Left ventricle myocardium inferior (tissue), 1 donor: ENCODE measurements around the gene ASB13. TPM values are rescaled to one million over a fixed set of nuclear protein-coding genes. Genes with fewer than 3 reads are reported as not detected.
A peak's percentile ranks its signal among the peaks of the same experiment; 100 is the strongest.

Experiments used
- DNase-seq: peaks from one replicate; pipeline ENCODE4 v3.0.0-alpha.2; 2020
- H3K27ac ChIP-seq: fragments of 200-600 bp; replicated peaks from 2 replicates; pipeline ENCODE4 v1.8.0; 2021
- H3K27me3 ChIP-seq: fragments of 200-600 bp; 2 replicates; pipeline ENCODE4 v1.8.0; 2021; ENCODE audit warnings: low read depth
- H3K36me3 ChIP-seq: fragments of 200-600 bp; 2 replicates; pipeline ENCODE4 v1.8.0; 2021
- H3K4me1 ChIP-seq: fragments of 200-600 bp; 2 replicates; pipeline ENCODE4 v1.8.0; 2021
- H3K4me3 ChIP-seq: fragments of 200-600 bp; 2 replicates; pipeline ENCODE4 v1.8.0; 2021; ENCODE audit warnings: mild to moderate bottlenecking, moderate library complexity
- H3K9me3 ChIP-seq: fragments of 200-600 bp; replicated peaks from 2 replicates; pipeline ENCODE4 v1.8.0; 2021
- CTCF ChIP-seq: fragments of 200-600 bp; IDR thresholded peaks from 2 replicates; pipeline ENCODE4 v1.8.0; 2021; ENCODE audit warnings: antibody characterized with exemption, mild to moderate bottlenecking, borderline replicate concordance
- intact Hi-C: fragments of 100-400 bp; cut with micrococcal nuclease; formaldehyde crosslinking; loops from one replicate; pipeline ENCODE4 v1.11.0; 2022
- total RNA-seq: library from RNA; stranded (reverse); fragmentation: NEBNext Ultra II Directional; extraction: Animal tissue kit (Norgen Biotek cat#: 25700); gene quantifications from one replicate; pipeline ENCODE4 v1.2.1, GENCODE V29; 2021
- donor health status: DM: no; HTN: yes; CAD: no; lungs with severe emphysema.

Gene ASB13
- total RNA-seq, 1 donor from 2014 or later, result 15.6 TPM

DNA sequence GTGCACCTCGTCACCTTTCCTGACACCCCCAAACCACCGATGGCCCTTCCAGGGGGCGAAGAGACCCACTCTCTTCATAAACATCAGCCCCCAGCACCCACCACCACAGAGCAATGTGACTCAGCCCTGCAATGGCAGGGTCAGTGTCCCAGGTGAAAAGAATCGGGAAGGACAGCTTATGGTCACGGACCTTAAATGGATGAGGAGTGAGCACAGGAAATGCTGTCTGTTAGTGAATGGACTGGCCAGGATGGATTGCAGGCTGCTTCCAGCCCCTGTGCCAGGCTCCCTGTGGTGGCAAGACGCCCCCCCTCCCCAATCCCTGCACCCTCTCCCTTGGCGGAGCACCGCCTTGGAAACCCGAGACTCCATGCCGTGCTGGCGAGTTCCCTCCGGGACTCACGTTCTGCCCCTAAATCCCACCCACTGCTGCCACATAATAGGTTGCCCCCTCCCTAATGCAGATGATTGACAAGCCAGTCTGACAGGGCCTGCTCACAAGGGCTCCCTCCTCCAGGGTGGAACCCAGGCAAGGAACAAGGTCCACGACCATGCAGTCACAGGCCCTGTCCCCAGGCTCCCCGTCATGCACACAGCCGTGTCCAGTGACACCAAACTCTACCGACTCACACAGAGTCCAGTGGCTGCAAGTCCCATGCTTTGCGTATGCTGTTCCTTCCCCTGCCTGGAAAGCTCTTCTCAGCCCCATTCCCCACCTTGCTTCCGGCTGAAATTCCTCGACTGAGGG is 7.3 kb downstream of the ASB13 start:
- no peak for DNase-seq
- H3K9me3 ChIP-seq, result no peaks in the 10 kb centered on the region
- no peak for TF ChIP-seq CTCF
- no peaks in the 10 kb centered on the region for H3K27me3 ChIP-seq
- no peaks in the 10 kb centered on the region for H3K4me1 ChIP-seq
- intact Hi-C loops, result no loop called here
- no peak overlapping the region for H3K4me3 ChIP-seq
- no peaks in the 10 kb centered on the region for H3K36me3 ChIP-seq
- no peak overlapping the region for H3K27ac ChIP-seq

DNA sequence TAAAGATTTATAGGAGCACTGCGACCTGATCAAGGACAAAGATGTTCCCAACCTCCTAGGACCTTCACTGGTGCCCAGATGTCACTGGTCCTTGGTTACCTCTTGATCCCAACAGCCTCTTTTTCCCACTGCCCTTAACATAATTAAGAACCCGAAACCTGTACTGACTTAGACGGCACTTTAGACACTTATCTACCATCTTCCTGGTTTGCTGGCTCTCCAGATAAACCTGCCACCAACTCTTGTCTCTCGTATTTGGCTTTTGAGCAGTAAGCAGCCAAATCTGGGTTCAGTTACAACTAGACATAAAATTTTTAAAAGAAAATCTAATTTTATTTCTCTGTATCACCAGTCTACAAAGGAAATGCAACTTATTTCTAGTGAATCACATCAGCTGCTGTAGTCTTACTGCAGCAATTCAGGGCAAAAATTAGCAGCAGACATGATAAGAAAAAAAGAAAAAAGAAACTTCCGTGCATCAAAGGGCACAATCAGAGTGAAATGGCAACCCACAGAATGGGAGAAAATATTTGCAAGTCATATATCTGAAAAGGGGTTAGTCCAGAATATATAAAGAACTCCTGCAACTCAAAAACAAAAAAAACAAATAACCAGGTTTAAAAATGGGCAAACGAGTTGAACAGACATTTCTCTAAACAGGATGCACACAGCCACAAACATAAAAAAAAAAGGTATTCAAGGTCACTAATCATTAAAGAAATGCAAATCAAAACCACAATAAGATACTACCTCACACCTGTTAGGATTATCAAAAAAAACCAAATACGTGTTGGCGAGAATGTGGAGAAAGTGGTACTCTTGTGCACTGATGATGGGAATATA is 9.4 kb downstream of the ASB13 start:
- Histone ChIP-seq H3K4me1 (peaks cover 6% of the 10 kb centered on the region), H3K4me3 (no peak overlapping the region), H3K27ac (no peak overlapping the region), H3K36me3 (peaks cover 8% of the 10 kb centered on the region), H3K27me3 (no peaks in the 10 kb centered on the region), H3K9me3 (no peaks in the 10 kb centered on the region)
- DNase-seq, result no peak
- intact Hi-C loops, result no loop called here
- TF ChIP-seq CTCF, result no peak

DNA sequence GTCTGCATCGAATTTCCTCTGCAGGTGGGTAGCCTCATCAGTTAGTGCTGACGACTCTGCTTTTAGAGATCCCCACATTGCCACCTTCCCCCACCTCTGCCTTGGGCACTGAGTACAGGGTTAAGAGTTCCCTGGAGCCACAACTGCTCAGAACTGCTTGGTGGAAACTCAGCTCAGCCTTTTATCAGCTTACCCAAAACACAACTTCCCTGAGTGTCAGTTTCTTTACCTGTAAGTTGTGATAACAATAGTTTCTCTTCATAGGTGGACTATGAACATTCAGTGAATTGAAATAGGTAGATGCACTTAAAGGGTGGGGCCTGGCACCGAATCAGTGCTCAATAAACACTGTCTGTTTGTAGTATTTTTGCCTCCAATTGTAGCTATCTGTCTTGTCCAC is 11.3 kb downstream of the ASB13 start:
- Histone ChIP-seq H3K9me3 (no peaks in the 10 kb centered on the region), H3K27me3 (no peaks in the 10 kb centered on the region), H3K4me1 (peaks cover 6% of the 10 kb centered on the region), H3K27ac (no peak overlapping the region), H3K4me3 (no peak overlapping the region), H3K36me3 (peaks cover 14% of the 10 kb centered on the region)
- intact Hi-C loops, result no loop called here
- TF ChIP-seq CTCF, result no peak
- no peak for DNase-seq

DNA sequence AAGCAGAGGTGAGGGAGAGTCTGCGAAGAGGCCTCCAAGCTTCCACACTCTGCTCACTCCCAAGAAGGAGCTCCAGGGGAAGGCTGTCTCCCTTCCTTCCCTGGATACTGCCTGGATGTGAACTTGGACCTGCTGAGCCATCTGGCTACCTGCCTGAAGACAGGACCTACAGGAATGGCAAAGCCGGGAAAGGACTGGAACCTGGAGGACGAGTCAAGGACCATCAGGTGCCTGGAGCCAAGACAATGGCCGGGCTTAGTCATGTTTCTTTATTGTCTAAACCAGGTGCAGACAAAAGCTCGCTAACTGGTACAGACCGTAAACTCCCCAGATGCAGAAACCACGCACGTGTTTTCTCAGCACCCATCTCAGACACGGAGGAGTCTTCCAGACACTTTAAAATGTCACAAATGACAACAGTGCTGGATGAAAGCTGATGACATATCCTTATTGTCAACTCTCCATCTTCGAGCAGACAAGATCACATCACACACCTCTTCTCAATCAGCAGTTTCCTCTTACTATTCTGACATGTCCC is 12.1 kb downstream of the ASB13 start:
- Histone ChIP-seq H3K9me3 (no peaks in the 10 kb centered on the region), H3K4me1 (peaks cover 6% of the 10 kb centered on the region), H3K27me3 (no peaks in the 10 kb centered on the region), H3K4me3 (no peak overlapping the region), H3K27ac (no peak overlapping the region), H3K36me3 (peaks cover 21% of the 10 kb centered on the region)
- DNase-seq, result no peak
- no peak for TF ChIP-seq CTCF
- intact Hi-C loops, result no loop called here

GRCh38 chr10:5652746-5653145 is 13.6 kb downstream of the ASB13 start:
- peaks cover 6% of the 10 kb centered on the region for H3K4me1 ChIP-seq
- intact Hi-C loops, result no loop called here
- no peak for DNase-seq
- H3K9me3 ChIP-seq, result no peaks in the 10 kb centered on the region
- H3K27ac ChIP-seq, result peak overlapping the region; percentile 66
- no peaks in the 10 kb centered on the region for H3K27me3 ChIP-seq
- no peak for TF ChIP-seq CTCF
- peaks cover 29% of the 10 kb centered on the region for H3K36me3 ChIP-seq
- no peak overlapping the region for H3K4me3 ChIP-seq
